MM.1S (cell line): ENCODE measurements around the gene RCCD1.

Experiments used
- CTCF ChIP-seq: fragments of 300-600 bp; sonication (generic); IDR thresholded peaks from 2 replicates; pipeline ENCODE4 v1.5.1; 2016; ENCODE audit warnings: antibody characterized with exemption, low read length, mixed read lengths
- EZH2 ChIP-seq: fragments of 300-600 bp; sonication (generic); optimal IDR thresholded peaks from 2 replicates; pipeline ENCODE3; 2017; ENCODE audit warnings: low read depth, mild to moderate bottlenecking, antibody characterized with exemption, low read length, mixed read lengths
- EZH2phosphoT487 ChIP-seq: fragments of 300-600 bp; sonication (generic); IDR thresholded peaks from 2 replicates; pipeline ENCODE4 v1.6.1; 2018; ENCODE audit warnings: antibody characterized with exemption, low read length

- TF ChIP-seq CTCF (no peak), EZH2phosphoT487 (no peak), EZH2 (no peak)
These were observed 12.1 kb upstream of the RCCD1 start for GRCh38 chr15:90942354-90943120.
